Ramos (cell line): Measurements from ENCODE around the gene PRR20B.
"Not testable (repeated sequence)": the region's sequence is repeated elsewhere in the genome, so short reads cannot be mapped to it uniquely, and the experiment has no call there.

ENCODE experiments used
- in situ Hi-C: fragments of 300-500 bp; cut with MboI; formaldehyde crosslinking; loops from one replicate; pipeline ENCODE4 v1.14.3; 2022; ENCODE audit warnings: low sequenced_read_pairs; ENCODE audit not compliant: unreplicated experiment

The PRR20B gene

GRCh38 chr13:57147188-57147587 is at the start of gene PRR20B:
PRR20B (plus strand) TSS chr13:57147488; CDS start chr13:57147875, 387 bp downstream.
- in situ Hi-C loops: not testable (repeated sequence)

GRCh38 chr13:57114945-57115344 is 32.3 kb upstream of the PRR20B start:
- in situ Hi-C loops: no loop called here

GRCh38 chr13:57123681-57124080 is 23.6 kb upstream of the PRR20B start:
- in situ Hi-C loops: no loop called here

DNA sequence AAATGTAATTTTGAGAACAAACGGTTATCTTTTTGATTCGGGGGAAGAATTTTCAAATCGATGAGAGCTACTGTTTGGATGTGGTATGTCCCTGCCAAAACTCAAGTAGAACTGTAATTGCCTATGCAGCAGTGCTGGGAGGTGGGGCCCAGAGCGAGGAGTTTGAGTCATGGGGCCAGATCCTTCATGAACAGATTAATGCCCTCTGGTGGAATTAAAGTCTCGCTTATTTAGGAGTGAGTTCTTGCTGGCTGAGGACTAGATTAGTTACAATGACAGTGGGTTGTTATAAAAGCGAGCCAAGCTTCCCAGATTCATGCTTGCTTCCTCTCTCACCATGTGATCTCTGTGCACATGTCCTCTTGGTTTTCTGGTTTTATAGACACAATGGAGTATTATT is 18.4 kb upstream of the PRR20B start:
- in situ Hi-C loops: no loop called here

DNA sequence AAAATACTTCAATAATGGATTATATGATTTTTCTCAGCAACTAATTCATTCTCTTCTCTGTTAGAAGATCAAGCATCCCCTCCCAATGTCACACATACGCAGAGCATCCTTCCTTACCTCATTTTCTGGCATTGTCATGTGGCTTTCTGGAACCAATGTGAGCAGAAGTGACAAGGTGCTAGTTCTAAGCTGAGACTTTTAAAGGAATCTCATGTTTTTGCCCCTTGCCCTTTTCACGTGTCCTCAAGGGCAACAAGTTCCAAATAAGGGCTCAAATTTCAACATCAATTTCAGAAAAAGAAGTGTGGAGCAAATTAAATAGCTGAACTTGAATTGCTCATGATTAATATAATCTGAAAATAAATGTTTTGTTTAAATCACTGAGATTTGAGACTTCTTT is 11.2 kb upstream of the PRR20B start:
- in situ Hi-C loops: no loop called here

DNA sequence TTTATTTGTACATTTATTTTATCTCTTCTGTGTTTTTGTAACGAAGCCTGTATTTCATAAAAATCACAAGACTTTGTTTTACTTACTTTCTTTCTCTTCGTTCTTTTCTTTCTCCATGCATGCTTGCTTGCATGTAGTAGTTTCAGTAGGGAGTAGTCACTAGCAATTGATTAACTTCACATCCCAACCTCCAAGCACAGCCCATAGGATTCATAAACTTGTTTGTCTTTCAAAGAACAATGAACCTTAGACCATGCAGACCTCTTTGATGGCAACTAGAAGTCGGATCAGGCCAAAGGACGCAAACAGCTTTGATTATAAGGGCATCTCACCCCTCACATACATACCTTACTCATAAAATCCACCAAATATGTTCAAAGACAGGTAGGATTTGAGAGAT is 9.7 kb upstream of the PRR20B start:
- in situ Hi-C loops: no loop called here

DNA sequence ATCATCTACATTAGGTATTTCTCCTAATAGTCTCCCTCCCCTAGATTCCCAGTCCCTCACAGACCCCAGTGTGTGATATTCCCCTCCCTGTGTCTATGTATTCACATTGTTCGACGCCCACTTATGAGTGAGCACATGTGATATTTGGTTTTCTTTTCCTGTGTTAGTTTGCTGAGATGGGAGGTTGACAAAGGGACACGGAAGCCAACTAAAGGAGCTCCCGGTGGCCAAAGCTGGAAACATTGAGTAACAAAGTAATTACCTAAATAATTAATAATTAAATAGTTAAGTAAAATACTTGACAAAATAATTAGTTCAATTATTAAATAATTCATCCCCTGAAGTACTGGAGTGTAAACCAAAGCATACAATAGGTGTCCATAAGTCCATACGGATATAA is 8.3 kb upstream of the PRR20B start:
- in situ Hi-C loops: no loop called here

- in situ Hi-C loops: not testable (repeated sequence)
These were observed 7.5 kb upstream of the PRR20B start for GRCh38 chr13:57139781-57140180.

- in situ Hi-C loops: not testable (repeated sequence)
These were observed 6.9 kb upstream of the PRR20B start, which contains the start of gene PRR20A for GRCh38 chr13:57140235-57140968. PRR20A (plus strand) TSS chr13:57140918; CDS start chr13:57141305, 387 bp downstream.

GRCh38 chr13:57148106-57148505 is 818 bp downstream of the PRR20B start:
- in situ Hi-C loops: not testable (repeated sequence)

- in situ Hi-C loops: not testable (repeated sequence)
These were observed 6.5 kb downstream of the PRR20B start, which contains the start of gene PRR20C for GRCh38 chr13:57153761-57154160. PRR20C (plus strand) TSS chr13:57154061; CDS start chr13:57154448, 387 bp downstream.

GRCh38 chr13:57160332-57160731 is 13.0 kb downstream of the PRR20B start, which contains the start of gene PRR20D:
PRR20D (plus strand) TSS chr13:57160632; CDS start chr13:57161019, 387 bp downstream.
- in situ Hi-C loops: not testable (repeated sequence)

DNA sequence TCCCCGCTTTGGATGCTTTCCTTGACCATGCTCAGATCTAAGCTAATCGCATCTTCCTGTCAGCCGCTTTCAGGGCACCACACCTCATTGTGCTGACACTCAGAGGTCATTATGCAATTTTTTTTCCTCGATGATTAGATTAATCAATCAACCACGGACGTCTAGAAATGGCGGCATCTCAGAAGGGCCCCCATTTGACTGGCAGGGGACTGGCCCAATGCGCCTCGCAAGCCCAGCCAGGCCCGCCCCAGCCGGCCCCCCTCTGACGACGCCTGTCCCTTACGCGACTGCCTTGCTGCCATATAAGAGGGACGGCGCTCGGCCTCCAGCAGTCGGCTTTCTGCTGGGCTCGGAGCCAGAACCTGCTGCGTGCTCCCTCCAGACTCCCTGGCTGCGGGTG is 19.6 kb downstream of the PRR20B start, which contains the start of gene PRR20E:
Gene PRR20E, plus strand, starts transcription at position 301 of the 400 bp plus-strand sequence. CDS start 387 bp downstream, outside the sequence.
- in situ Hi-C loops: not testable (repeated sequence)

GRCh38 chr13:57191667-57192066 is 44.4 kb downstream of the PRR20B start:
- in situ Hi-C loops: no loop called here
